K562 (cell line): Measurements from ENCODE around the gene POLR1D. TPM values are rescaled to one million over a fixed set of nuclear protein-coding genes. Genes with fewer than 3 reads are reported as not detected.

ENCODE experiments used
- ATAC-seq: fragments of 200-7000 bp; cut with Tn5 transposase; 3 replicates; pipeline ENCODE4 v1.9.1; 2020; ENCODE audit warnings: moderate library complexity
- BruUV-seq: library from RNA; stranded (reverse); fragments of 400-500 nt; replicated peaks from 2 replicates; lab custom pipeline; 2021; lab: Mats Ljungman, UMichigan
- CTCF ChIA-PET: fragments of 300-600 bp; formaldehyde crosslinking; extraction: SDS; loops from one replicate; lab custom pipeline; 2021; ENCODE audit warnings: low intra/inter-chr PET ratio; lab: Yijun Ruan, JAX
- POLR2A ChIA-PET: fragments of 300-600, 350-650 bp; sonication (Branson Sonifier 250); formaldehyde crosslinking; extraction: SDS; loops from one replicate; lab custom pipeline; 2021; ENCODE audit warnings: antibody characterized with exemption, inconsistent platforms; lab: Yijun Ruan, JAX
- DNase-seq, 4 experiments: peaks; one replicate each; pipeline versions ENCODE4 v3.0.0 to v3.0.0-alpha.2; 2011 to 2018; ENCODE audit warnings: low spot score in 3 of 4, mixed read lengths in 3 of 4; ENCODE audit errors: extremely low read depth in 1 of 4
- FAIRE-seq: peaks from 2 replicates; lab custom pipeline; 2011; peaks lifted over from hg19 to GRCh38; lab: Jason Lieb, UNC
- H2AFZ ChIP-seq: 2 replicates; pipeline ENCODE4 v1.6.0; 2011; ENCODE audit warnings: low read depth, low read length, control low read depth, inconsistent platforms
- H3K27ac ChIP-seq: fragments of 200-600 bp; 3 replicates; pipeline ENCODE4 v1.8.0; 2011; ENCODE audit warnings: low read depth, mild to moderate bottlenecking, control low read depth, inconsistent platforms, low read length, moderate library complexity, mixed read lengths; ENCODE audit errors: extremely low read depth
- H3K27me3 ChIP-seq, 2 experiments: fragments of 300-600 bp in 1 of 2; 2 replicates in 1 of 2; 3 replicates in 1 of 2; pipeline versions ENCODE4 v1.6.0 to v1.8.0; 2011; ENCODE audit warnings: inconsistent platforms in 2 of 2, low read length in 2 of 2, mild to moderate bottlenecking in 1 of 2, mixed read lengths in 1 of 2, moderate library complexity in 1 of 2; ENCODE audit not compliant: control insufficient read depth in 2 of 2, insufficient read depth in 2 of 2
- H3K36me3 ChIP-seq: fragments of 300-600 bp; 3 replicates; pipeline ENCODE4 v1.8.0; 2011; ENCODE audit warnings: mild to moderate bottlenecking, low read length, inconsistent platforms; ENCODE audit not compliant: control insufficient read depth, insufficient read depth
- H3K4me1 ChIP-seq, 2 experiments: fragments of 200-600 bp in 1 of 2; replicated peaks in 1 of 2; 2 replicates in 1 of 2; 3 replicates in 1 of 2; pipeline versions ENCODE4 v1.5.1 to v1.8.0; 2011; ENCODE audit warnings: inconsistent platforms in 2 of 2, low read length in 2 of 2, mild to moderate bottlenecking in 1 of 2, mixed read lengths in 1 of 2, moderate library complexity in 1 of 2; ENCODE audit not compliant: control insufficient read depth in 2 of 2, insufficient read depth in 2 of 2
- H3K4me2 ChIP-seq: 2 replicates; pipeline ENCODE4 v1.6.1; 2011; ENCODE audit warnings: low read length, control low read depth, inconsistent platforms, mixed read lengths; ENCODE audit not compliant: insufficient read depth
- H3K4me3 ChIP-seq: fragments of 200-600 bp; sonication (generic), shearing (Covaris generic); 2 replicates; pipeline ENCODE4 v1.5.1; 2016; ENCODE audit warnings: control low read depth, inconsistent platforms
- H3K79me2 ChIP-seq: fragments of 200-600 bp; 3 replicates; pipeline ENCODE4 v1.8.0; 2011; ENCODE audit warnings: low read length, inconsistent platforms; ENCODE audit not compliant: control insufficient read depth, insufficient read depth
- H3K9ac ChIP-seq, 2 experiments: 2 replicates each; pipeline versions ENCODE4 v1.6.0 to v1.6.1; 2011; ENCODE audit warnings: low read depth in 2 of 2, low read length in 2 of 2, control low read depth in 1 of 2, inconsistent platforms in 1 of 2, mild to moderate bottlenecking in 1 of 2, mixed read lengths in 1 of 2; ENCODE audit not compliant: insufficient read depth in 1 of 2
- H3K9me1 ChIP-seq: one replicate; pipeline ENCODE4 v1.6.0; 2011; ENCODE audit warnings: inconsistent platforms, mild to moderate bottlenecking, low read length, moderate library complexity; ENCODE audit not compliant: control insufficient read depth, insufficient read depth
- H3K9me3 ChIP-seq: replicated peaks from 2 replicates; pipeline ENCODE4 v1.5.1; 2011; ENCODE audit warnings: low read depth, low read length, inconsistent platforms; ENCODE audit not compliant: control insufficient read depth, insufficient read depth
- H4K20me1 ChIP-seq: replicated peaks from 2 replicates; pipeline ENCODE4 v1.6.1; 2011; ENCODE audit warnings: low read length, inconsistent platforms, mixed read lengths; ENCODE audit not compliant: control insufficient read depth, insufficient read depth
- CAMTA2 ChIP-seq: fragments of 250-450 bp; sonication (Bioruptor Pico); conservative IDR thresholded peaks from 2 replicates; pipeline ENCODE4 v1.5.1; 2022
- CUX1 ChIP-seq: fragments of 200-800 bp; sonication (Bioruptor generic); IDR thresholded peaks from 2 replicates; pipeline ENCODE4 v1.6.1; 2016; ENCODE audit warnings: missing genetic modification characterization, missing compliant biosample characterization
- CXXC5 ChIP-seq: fragments of 250-450 bp; sonication (Bioruptor Pico); IDR thresholded peaks from 2 replicates; pipeline ENCODE4 v1.8.0; 2022; ENCODE audit warnings: inconsistent platforms, mild to moderate bottlenecking, moderate library complexity
- DNMT1 ChIP-seq: fragments of 450-650 bp; IDR thresholded peaks from 2 replicates; pipeline ENCODE4 v1.6.1; 2016; ENCODE audit warnings: antibody characterized with exemption, mild to moderate bottlenecking
- HMG20B ChIP-seq: fragments of 250-450 bp; sonication (Bioruptor Pico); IDR thresholded peaks from 2 replicates; pipeline ENCODE4 v1.5.0; 2021; ENCODE audit warnings: mild to moderate bottlenecking
- JUN ChIP-seq, 2 experiments: sonication (generic) in 1 of 2; formaldehyde crosslinking in 1 of 2; IDR thresholded peaks; 2 replicates each; pipeline versions ENCODE4 v1.6.1 to v1.8.0; 2012 to 2022; ENCODE audit warnings: borderline replicate concordance in 2 of 2, mild to moderate bottlenecking in 2 of 2, improper control_type of control experiment in 1 of 2, low read depth in 1 of 2, low read length in 1 of 2, missing genetic modification reagents in 1 of 2
- LARP7 ChIP-seq: fragments of 450-650 bp; IDR thresholded peaks from 2 replicates; pipeline ENCODE4 v1.6.1; 2016
- MAZ ChIP-seq, 2 experiments: fragments of 450-650 bp in 1 of 2; sonication (generic) in 1 of 2; formaldehyde crosslinking; IDR thresholded peaks in 1 of 2; conservative IDR thresholded peaks in 1 of 2; 2 replicates each; pipeline versions ENCODE4 v1.4.0 to v1.5.0; 2020; ENCODE audit warnings: mild to moderate bottlenecking in 1 of 2, missing genetic modification reagents in 1 of 2
- MTA2 ChIP-seq: fragments of 450-650 bp; IDR thresholded peaks from 2 replicates; pipeline ENCODE4 v1.6.1; 2016; ENCODE audit warnings: low read depth
- ZBTB7A ChIP-seq: IDR thresholded peaks from 2 replicates; pipeline ENCODE4 v1.6.1; 2011; ENCODE audit warnings: low read depth, mild to moderate bottlenecking, low read length, moderate library complexity, borderline replicate concordance; ENCODE audit not compliant: control insufficient read depth
- ZEB2 ChIP-seq: fragments of 450-650 bp; IDR thresholded peaks from 2 replicates; pipeline ENCODE4 v1.6.1; 2016
- ZNF551 ChIP-seq: fragments of 250-450 bp; sonication (Bioruptor Pico); IDR thresholded peaks from 2 replicates; pipeline ENCODE4 v1.5.0; 2021; ENCODE audit warnings: mild to moderate bottlenecking, moderate library complexity
- WGBS: fragments of 100-300 bp; shearing (Covaris generic); methylation state at CpG from one replicate; pipeline ENCODE4 v1.1.6; 2016; ENCODE audit warnings: low coverage, mixed read lengths; ENCODE audit not compliant: insufficient coverage; ENCODE audit errors: missing lambda C conversion rate; 5-methylcytosine and 5-hydroxymethylcytosine counted together
- in situ Hi-C: fragments of 300-500 bp; cut with MboI; formaldehyde crosslinking; loops from 4 replicates; pipeline ENCODE4 v1.15.0; 2018; ENCODE audit warnings: inconsistent platforms, mixed read lengths
- intact Hi-C: fragments of 100-400 bp; cut with micrococcal nuclease; formaldehyde crosslinking; loops from 2 replicates; pipeline ENCODE4 v1.14.2; 2022
- polyA plus RNA-seq, 8 experiments: library from polyadenylated mRNA; depleted of rRNA in 4 of 8; stranded (reverse) in 5 of 8; unstranded in 3 of 8; fragments of >200 nt; fragmentation: Nextera tagmentation in 2 of 8; fragmentation: Illumina TruSeq in 1 of 8; extraction: Ambion mirVana in 2 of 8; extraction: Trizol in 1 of 8; gene quantifications; 2 replicates each; pipeline versions ENCODE4 v1.2.1 to v1.2.3, GENCODE V29; 2011 to 2014; ENCODE audit warnings: inconsistent platforms in 1 of 8, missing spikeins in 1 of 8
- total RNA-seq, 7 experiments: library from RNA; depleted of rRNA in 6 of 7; stranded (reverse); fragments of >200 nt in 6 of 7; fragmentation: Illumina TruSeq in 2 of 7; extraction: Trizol in 2 of 7; gene quantifications; 2 replicates each; pipeline versions ENCODE4 v1.2.1 to v1.2.3, GENCODE V29; 2011 to 2021; ENCODE audit warnings: low replicate concordance in 1 of 7
- TF ChIP-seq, protein P1 (sequence below), 2 experiments: IDR thresholded peaks in 1 of 2; conservative IDR thresholded peaks in 1 of 2; 2 replicates each; pipeline ENCODE4 v1.6.1; 2016; ENCODE audit warnings: low read depth in 2 of 2, mild to moderate bottlenecking in 1 of 2, missing compliant biosample characterization in 1 of 2, missing genetic modification characterization in 1 of 2, moderate library complexity in 1 of 2

Gene POLR1D
- total and polyA plus RNA-seq, 9 of the 15 experiments (the other 6 are each of a cell fraction or from before 2014, with no cell fraction given) = 107 to 188 (median 145) TPM

DNA sequence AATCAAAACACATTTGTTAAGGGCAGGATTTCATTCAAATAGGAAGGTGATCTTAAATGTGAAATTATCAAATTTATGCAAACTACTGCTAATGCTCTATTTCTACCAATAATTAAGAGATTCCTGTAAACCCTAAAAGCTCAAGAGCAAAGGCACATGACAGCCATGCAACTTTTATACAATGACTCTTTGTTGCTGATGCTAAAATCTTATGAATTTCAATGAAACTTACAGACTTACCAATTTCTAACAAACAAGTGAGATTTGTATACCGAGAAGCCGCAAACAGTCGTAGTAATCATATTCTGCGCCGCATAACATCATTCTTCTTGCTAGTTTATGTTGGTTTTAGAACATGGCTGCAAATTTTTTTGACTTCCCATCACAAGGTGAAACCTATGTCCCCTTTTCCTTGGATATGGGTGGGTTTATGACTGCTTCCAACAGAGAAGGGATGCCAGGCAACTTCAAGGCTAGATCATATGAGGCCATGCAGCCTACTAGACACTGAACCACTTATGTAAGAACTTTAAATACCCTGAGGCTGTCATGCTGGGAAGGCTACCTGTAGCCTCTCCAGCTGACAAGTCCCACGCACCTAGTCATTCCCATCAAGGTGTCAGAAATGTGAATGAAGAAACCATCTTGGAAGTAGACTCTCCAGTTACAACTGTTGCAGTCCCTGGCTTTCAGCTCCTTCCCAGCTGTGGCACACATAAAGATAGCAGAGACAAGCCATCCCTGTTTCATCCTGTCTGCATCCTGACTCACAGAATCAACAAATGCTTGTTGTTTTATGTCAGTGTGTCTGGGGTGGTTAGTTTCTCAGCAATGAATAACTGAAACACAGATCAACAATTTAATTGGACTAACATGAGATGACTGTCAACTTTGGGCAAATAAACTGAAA, 43.3 kb upstream of the POLR1D start:
- Histone ChIP-seq H4K20me1 (no peaks in the 10 kb centered on the region), H3K4me2 (no peak overlapping the region), H3K36me3 (no peaks in the 10 kb centered on the region), H3K9me3 (no peaks in the 10 kb centered on the region; the same call in 1 of the 2 replicates), H3K4me1 (no peaks in the 10 kb centered on the region), H3K9ac (no peak overlapping the region), H2AFZ (no peak overlapping the region), H3K79me2 (no peaks in the 10 kb centered on the region), H3K4me3 (no peak overlapping the region), H3K9me1 (no peaks in the 10 kb centered on the region), H3K27me3 (no peaks in the 10 kb centered on the region), H3K27ac (no peak overlapping the region)
- BruUV-seq = no TSS peak
- no peak for FAIRE-seq
- no peak for DNase-seq
- ATAC-seq = no peak
- in situ Hi-C loops (no loop called here), intact Hi-C loops (no loop called here)
- ChIA-PET CTCF (no interaction called here), POLR2A (no interaction called here)
- 86% methylated on average over 6 of the region's 6 CpGs for WGBS
- TF ChIP-seq ZNF551 (CRISPR knock-in tag) (no peak), CUX1 (no peak), CAMTA2 (CRISPR knock-in tag) (no peak), LARP7 (no peak), CXXC5 (no peak), JUN (IDR thresholded peaks at IDR 0.05; ENCODE audit: borderline replicate concordance, low read depth, low read length) (no peak), JUN (CRISPR knock-in tag; IDR thresholded peaks at IDR 0.05; ENCODE audit: borderline replicate concordance) (no peak), MAZ (CRISPR knock-in tag; conservative IDR thresholded peaks at IDR 0.05 in 1 of 2, IDR thresholded peaks at IDR 0.05 in 1 of 2) (no peak), ZBTB7A (no peak), ZEB2 (no peak), HMG20B (CRISPR knock-in tag) (no peak), MTA2 (no peak), DNMT1 (no peak)
- TF ChIP-seq, protein P1, sequence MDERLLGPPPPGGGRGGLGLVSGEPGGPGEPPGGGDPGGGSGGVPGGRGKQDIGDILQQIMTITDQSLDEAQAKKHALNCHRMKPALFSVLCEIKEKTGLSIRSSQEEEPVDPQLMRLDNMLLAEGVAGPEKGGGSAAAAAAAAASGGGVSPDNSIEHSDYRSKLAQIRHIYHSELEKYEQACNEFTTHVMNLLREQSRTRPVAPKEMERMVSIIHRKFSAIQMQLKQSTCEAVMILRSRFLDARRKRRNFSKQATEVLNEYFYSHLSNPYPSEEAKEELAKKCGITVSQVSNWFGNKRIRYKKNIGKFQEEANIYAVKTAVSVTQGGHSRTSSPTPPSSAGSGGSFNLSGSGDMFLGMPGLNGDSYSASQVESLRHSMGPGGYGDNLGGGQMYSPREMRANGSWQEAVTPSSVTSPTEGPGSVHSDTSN (CRISPR knock-in tag; IDR thresholded peaks at IDR 0.05; ENCODE audit: low read depth) = no peak
- TF ChIP-seq, protein P1 (tag; conservative IDR thresholded peaks at IDR 0.05; ENCODE audit: low read depth) = no peak
